Measurements from ENCODE around the gene SERPINF2.

- TF ChIP-seq CTCF (IDR thresholded peaks at IDR 0.05), result no peak
- no peak for TF ChIP-seq POLR2AphosphoS5 (IDR thresholded peaks at IDR 0.05)
- TF ChIP-seq POLR2A (IDR thresholded peaks at IDR 0.05), result no peak
Observed at GRCh38 chr17:1710807-1711553, 31.7 kb upstream of the SERPINF2 start.
